Measurements from ENCODE around the gene PIGL.
A peak's percentile ranks its signal among the peaks of the same experiment; 100 is the strongest.

PIGL gene

DNA sequence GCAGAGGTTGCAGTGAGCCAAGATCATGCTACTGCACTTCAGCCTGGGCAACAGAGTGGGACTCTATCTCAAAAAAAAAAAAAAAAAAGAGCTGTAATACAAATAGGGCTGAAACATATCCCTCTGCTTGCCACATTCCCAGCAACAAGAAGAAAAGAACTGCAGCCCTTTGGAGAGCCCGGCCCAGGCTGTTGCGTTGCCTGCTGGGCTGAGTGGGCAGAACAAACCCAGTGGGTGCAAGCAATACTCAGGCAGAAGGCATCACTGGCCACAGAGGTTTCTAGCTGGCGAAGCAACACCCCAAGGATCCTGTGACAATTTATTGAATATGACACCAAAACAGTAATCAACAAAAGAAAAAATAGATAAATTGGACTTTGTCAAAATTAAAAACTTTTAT, 44.0 kb downstream of the PIGL start:
- no peaks in the 10 kb centered on the region for H3K27me3 ChIP-seq (ENCODE audit: control insufficient read depth, insufficient read depth, low read length)
- H3K4me1 ChIP-seq (ENCODE audit: control insufficient read depth, insufficient read depth, low read length), result peaks cover under 1% of the 10 kb centered on the region
- H3K36me3 ChIP-seq (ENCODE audit: control insufficient read depth, insufficient read depth, low read length), result no peaks in the 10 kb centered on the region
- H3K27ac ChIP-seq (ENCODE audit: low read depth, low read length), result no peak overlapping the region
- no peak overlapping the region for H3K4me3 ChIP-seq (ENCODE audit: low read length)
- no peak overlapping the region for H3K9ac ChIP-seq (ENCODE audit: low read length)

DNA sequence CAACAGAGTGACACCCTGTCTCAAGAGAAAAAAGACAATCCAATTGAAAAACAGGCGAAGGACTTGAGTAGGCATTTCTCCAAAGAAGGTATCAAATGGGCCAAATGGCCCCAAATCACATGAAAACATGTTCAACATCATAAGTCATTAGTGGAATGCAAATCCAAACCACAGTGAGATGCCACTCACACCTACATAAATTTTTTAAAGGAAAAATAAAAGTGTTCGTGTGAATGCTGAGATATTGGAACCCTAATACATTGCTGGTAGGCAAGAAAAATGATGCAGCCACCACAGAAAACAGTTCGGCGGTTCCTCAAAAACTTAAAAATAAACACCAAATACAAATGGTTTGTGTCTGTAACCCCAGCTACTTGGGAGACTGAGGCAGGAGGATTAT, 45.2 kb downstream of the PIGL start:
- Histone ChIP-seq H3K27ac (ENCODE audit: low read depth, low read length) (no peak overlapping the region), H3K36me3 (ENCODE audit: control insufficient read depth, insufficient read depth, low read length) (no peaks in the 10 kb centered on the region), H3K27me3 (ENCODE audit: control insufficient read depth, insufficient read depth, low read length) (no peaks in the 10 kb centered on the region), H3K4me1 (ENCODE audit: control insufficient read depth, insufficient read depth, low read length) (no peaks in the 10 kb centered on the region), H3K9ac (ENCODE audit: low read length) (no peak overlapping the region), H3K4me3 (ENCODE audit: low read length) (no peak overlapping the region)

DNA sequence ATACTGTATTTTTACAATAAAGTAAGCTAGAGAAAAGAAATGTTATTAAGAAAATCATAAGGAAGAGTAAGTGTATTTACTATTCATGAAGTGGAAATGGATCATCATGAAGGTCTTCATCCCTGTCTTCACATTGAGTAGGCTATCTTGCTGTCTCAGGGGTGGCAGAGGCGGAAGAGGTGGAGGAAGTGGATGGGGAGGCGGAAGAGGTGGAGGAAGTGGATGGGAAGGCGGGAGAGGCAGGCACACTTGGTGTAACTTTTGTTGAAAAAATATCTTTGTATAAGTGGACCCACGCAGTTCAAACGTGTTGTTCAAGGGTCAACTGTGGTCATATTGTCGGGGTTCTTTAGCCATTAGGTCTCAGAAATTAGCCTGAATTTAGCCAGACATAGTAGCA, 50.2 kb downstream of the PIGL start:
- H3K9ac ChIP-seq (ENCODE audit: low read length), result no peak overlapping the region
- no peaks in the 10 kb centered on the region for H3K36me3 ChIP-seq (ENCODE audit: control insufficient read depth, insufficient read depth, low read length)
- no peaks in the 10 kb centered on the region for H3K27me3 ChIP-seq (ENCODE audit: control insufficient read depth, insufficient read depth, low read length)
- H3K27ac ChIP-seq (ENCODE audit: low read depth, low read length), result no peak overlapping the region
- no peak overlapping the region for H3K4me3 ChIP-seq (ENCODE audit: low read length)
- H3K4me1 ChIP-seq (ENCODE audit: control insufficient read depth, insufficient read depth, low read length), result no peaks in the 10 kb centered on the region

DNA sequence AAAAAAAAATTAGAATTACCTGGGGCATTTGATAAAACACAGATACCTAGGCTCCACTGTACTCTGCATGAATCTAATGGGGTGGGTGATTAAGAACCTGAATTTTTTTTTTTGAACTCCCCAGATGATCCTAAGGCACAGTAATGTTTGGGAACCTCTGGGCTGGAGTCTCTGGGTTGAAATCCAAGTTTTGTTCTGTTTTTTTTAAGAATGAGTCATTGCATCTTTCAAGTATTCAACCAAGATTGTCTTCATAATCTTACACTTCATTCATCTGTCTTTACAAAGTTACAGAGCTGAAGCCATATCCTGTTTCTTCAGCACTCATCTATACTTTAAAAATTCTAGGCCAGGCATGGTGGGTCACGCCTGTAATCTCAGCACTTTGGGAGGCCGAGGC, 52.6 kb downstream of the PIGL start:
- Histone ChIP-seq H3K4me3 (ENCODE audit: low read length) (no peak overlapping the region), H3K27ac (ENCODE audit: low read depth, low read length) (no peak overlapping the region), H3K27me3 (ENCODE audit: control insufficient read depth, insufficient read depth, low read length) (no peaks in the 10 kb centered on the region), H3K4me1 (ENCODE audit: control insufficient read depth, insufficient read depth, low read length) (no peaks in the 10 kb centered on the region), H3K9ac (ENCODE audit: low read length) (no peak overlapping the region), H3K36me3 (ENCODE audit: control insufficient read depth, insufficient read depth, low read length) (no peaks in the 10 kb centered on the region)

- Histone ChIP-seq H3K9ac (ENCODE audit: low read length) (no peak overlapping the region), H3K36me3 (ENCODE audit: control insufficient read depth, insufficient read depth, low read length) (no peaks in the 10 kb centered on the region), H3K4me1 (ENCODE audit: control insufficient read depth, insufficient read depth, low read length) (no peaks in the 10 kb centered on the region), H3K27ac (ENCODE audit: low read depth, low read length) (no peak overlapping the region), H3K4me3 (ENCODE audit: low read length) (no peak overlapping the region), H3K27me3 (ENCODE audit: control insufficient read depth, insufficient read depth, low read length) (no peaks in the 10 kb centered on the region)
Measured at GRCh38 chr17:16272111-16272840, 55.3 kb downstream of the PIGL start.

DNA sequence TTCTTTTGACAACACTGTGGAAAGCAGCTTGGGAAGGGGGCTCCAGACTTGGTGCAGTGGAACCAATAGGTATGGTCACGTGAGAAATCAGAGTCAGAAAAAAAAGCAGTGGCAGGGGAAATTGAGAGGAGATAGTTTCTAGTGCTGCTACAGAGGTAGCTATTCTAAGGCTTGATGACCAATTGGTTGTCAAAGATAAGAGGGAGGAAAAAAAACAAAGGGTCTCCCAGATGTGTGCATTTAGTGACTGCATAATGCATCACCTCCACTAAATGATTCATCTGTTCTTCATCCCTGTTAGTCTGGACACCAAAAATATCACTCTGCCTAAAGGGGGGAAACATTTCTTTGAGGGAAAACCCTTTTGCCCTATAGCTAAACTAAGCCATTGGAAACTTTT, 56.5 kb downstream of the PIGL start:
- no peak overlapping the region for H3K9ac ChIP-seq (ENCODE audit: low read length)
- no peak overlapping the region for H3K4me3 ChIP-seq (ENCODE audit: low read length)
- no peak overlapping the region for H3K27ac ChIP-seq (ENCODE audit: low read depth, low read length)
- no peaks in the 10 kb centered on the region for H3K4me1 ChIP-seq (ENCODE audit: control insufficient read depth, insufficient read depth, low read length)
- H3K27me3 ChIP-seq (ENCODE audit: control insufficient read depth, insufficient read depth, low read length), result no peaks in the 10 kb centered on the region
- no peaks in the 10 kb centered on the region for H3K36me3 ChIP-seq (ENCODE audit: control insufficient read depth, insufficient read depth, low read length)

DNA sequence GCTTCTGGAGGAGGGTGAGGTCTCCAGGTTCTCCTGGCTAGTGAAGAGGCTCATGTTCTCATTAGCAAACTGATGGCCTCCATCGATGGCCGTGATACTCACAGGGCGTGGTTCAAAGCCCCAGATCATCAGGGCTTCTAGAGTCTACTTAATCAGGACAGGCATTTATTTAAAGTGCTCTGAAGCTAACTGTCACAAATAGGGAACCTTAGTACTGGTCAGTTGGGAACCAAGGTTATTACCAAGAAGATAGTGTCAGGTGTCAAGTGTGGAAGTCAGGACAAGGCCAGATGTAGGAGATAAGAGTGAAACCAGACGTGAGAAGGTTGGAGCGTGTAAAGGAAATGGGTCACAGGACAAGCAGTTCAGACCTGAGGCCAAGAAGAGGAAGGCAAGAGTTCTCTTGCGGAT, 56.9 kb downstream of the PIGL start:
- Histone ChIP-seq H3K27ac (ENCODE audit: low read depth, low read length) (no peak overlapping the region), H3K4me1 (ENCODE audit: control insufficient read depth, insufficient read depth, low read length) (no peaks in the 10 kb centered on the region), H3K9ac (ENCODE audit: low read length) (no peak overlapping the region), H3K27me3 (ENCODE audit: control insufficient read depth, insufficient read depth, low read length) (no peaks in the 10 kb centered on the region), H3K4me3 (ENCODE audit: low read length) (no peak overlapping the region), H3K36me3 (ENCODE audit: control insufficient read depth, insufficient read depth, low read length) (no peaks in the 10 kb centered on the region)

GRCh38 chr17:16275024-16275423, 58.0 kb downstream of the PIGL start:
- Histone ChIP-seq H3K9ac (ENCODE audit: low read length) (no peak overlapping the region), H3K4me3 (ENCODE audit: low read length) (no peak overlapping the region), H3K27ac (ENCODE audit: low read depth, low read length) (no peak overlapping the region), H3K27me3 (ENCODE audit: control insufficient read depth, insufficient read depth, low read length) (no peaks in the 10 kb centered on the region), H3K4me1 (ENCODE audit: control insufficient read depth, insufficient read depth, low read length) (no peaks in the 10 kb centered on the region), H3K36me3 (ENCODE audit: control insufficient read depth, insufficient read depth, low read length) (no peaks in the 10 kb centered on the region)

- Histone ChIP-seq H3K27me3 (ENCODE audit: control insufficient read depth, insufficient read depth, low read length) (no peaks in the 10 kb centered on the region), H3K4me1 (ENCODE audit: control insufficient read depth, insufficient read depth, low read length) (no peaks in the 10 kb centered on the region), H3K27ac (ENCODE audit: low read depth, low read length) (no peak overlapping the region), H3K9ac (ENCODE audit: low read length) (no peak overlapping the region), H3K4me3 (ENCODE audit: low read length) (no peak overlapping the region), H3K36me3 (ENCODE audit: control insufficient read depth, insufficient read depth, low read length) (no peaks in the 10 kb centered on the region)
Measured at GRCh38 chr17:16277163-16277562, 60.2 kb downstream of the PIGL start.

DNA sequence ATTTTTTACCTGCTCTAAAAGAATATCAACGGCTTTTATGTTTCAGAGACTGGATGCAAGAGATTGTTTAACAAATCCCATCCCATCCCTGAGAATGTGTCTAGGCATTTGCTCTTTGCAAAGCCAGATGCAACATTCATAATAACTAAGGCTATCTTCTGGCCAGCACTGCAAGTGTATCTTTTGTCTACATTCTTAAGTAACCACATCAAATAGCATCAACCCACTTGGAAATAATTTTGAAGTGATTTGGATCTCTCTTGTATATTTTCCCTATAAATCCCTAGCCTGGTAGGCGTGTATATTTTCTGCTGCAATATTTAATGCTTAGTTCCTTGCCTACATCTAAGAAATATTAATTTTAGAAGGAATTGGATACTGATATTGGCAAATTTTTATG, 64.3 kb downstream of the PIGL start:
- H3K36me3 ChIP-seq (ENCODE audit: control insufficient read depth, insufficient read depth, low read length), result no peaks in the 10 kb centered on the region
- H3K27me3 ChIP-seq (ENCODE audit: control insufficient read depth, insufficient read depth, low read length), result no peaks in the 10 kb centered on the region
- no peak overlapping the region for H3K9ac ChIP-seq (ENCODE audit: low read length)
- H3K4me1 ChIP-seq (ENCODE audit: control insufficient read depth, insufficient read depth, low read length), result peaks cover 10% of the 10 kb centered on the region
- no peak overlapping the region for H3K4me3 ChIP-seq (ENCODE audit: low read length)
- H3K27ac ChIP-seq (ENCODE audit: low read depth, low read length), result no peak overlapping the region

GRCh38 chr17:16282522-16282921, 65.5 kb downstream of the PIGL start:
- H3K36me3 ChIP-seq (ENCODE audit: control insufficient read depth, insufficient read depth, low read length), result no peaks in the 10 kb centered on the region

DNA sequence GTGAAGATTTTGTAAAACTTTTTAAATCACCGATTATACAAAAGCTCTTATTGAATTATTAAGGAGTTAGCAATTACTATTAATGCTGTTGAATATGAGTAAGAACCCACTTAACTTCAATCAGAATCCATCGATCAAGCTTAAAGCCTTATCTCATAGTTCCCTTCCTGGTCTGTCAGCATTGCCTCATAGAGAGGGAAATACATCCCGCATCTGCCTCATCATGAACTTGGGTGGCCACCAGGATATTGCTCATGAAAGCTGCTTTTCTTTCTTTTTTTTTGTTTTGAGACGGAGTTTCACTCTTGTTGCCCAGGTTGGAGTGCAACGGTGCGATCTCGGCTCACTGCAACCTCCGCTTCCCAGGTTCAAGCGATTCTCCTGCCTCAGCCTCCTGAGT, 66.7 kb downstream of the PIGL start:
- H3K4me1 ChIP-seq (ENCODE audit: control insufficient read depth, insufficient read depth, low read length), result peaks cover 20% of the 10 kb centered on the region
- H3K4me3 ChIP-seq (ENCODE audit: low read length), result no peak overlapping the region
- H3K36me3 ChIP-seq (ENCODE audit: control insufficient read depth, insufficient read depth, low read length), result no peaks in the 10 kb centered on the region
- no peaks in the 10 kb centered on the region for H3K27me3 ChIP-seq (ENCODE audit: control insufficient read depth, insufficient read depth, low read length)
- H3K27ac ChIP-seq (ENCODE audit: low read depth, low read length), result no peak overlapping the region
- H3K9ac ChIP-seq (ENCODE audit: low read length), result no peak overlapping the region

More at GRCh38 chr17:16282522-16282921, 65.5 kb downstream of the PIGL start:
- no peak overlapping the region for H3K4me3 ChIP-seq (ENCODE audit: low read length)
- H3K27ac ChIP-seq (ENCODE audit: low read depth, low read length), result no peak overlapping the region
- H3K9ac ChIP-seq (ENCODE audit: low read length), result no peak overlapping the region
- no peaks in the 10 kb centered on the region for H3K27me3 ChIP-seq (ENCODE audit: control insufficient read depth, insufficient read depth, low read length)
- H3K4me1 ChIP-seq (ENCODE audit: control insufficient read depth, insufficient read depth, low read length), result peaks cover 20% of the 10 kb centered on the region

DNA sequence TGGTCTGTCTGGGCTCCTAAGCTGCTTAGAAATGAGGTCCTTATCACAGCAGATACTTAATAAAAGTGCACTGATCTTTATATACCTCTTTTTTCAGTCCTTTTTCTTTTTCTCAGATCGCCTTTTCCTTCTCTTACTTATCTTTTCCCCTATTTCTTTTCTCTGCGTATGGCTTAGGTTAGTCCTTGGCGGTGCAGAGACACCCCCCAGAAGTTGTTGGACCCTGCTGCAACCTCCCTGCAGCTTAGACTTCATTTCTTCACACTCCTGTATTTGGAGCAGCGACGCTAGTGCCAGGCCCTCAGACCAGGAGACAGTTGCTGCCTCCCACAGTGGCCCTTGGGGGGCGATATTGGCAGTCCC, 68.6 kb downstream of the PIGL start:
- Histone ChIP-seq H3K9ac (ENCODE audit: low read length) (no peak overlapping the region), H3K27me3 (ENCODE audit: control insufficient read depth, insufficient read depth, low read length) (no peaks in the 10 kb centered on the region), H3K4me3 (ENCODE audit: low read length) (peak overlapping the region; percentile 35)

More for the DNA sequence above, 68.6 kb downstream of the PIGL start:
- peaks cover 20% of the 10 kb centered on the region for H3K4me1 ChIP-seq (ENCODE audit: control insufficient read depth, insufficient read depth, low read length)
- peak overlapping the region; percentile 89 for H3K27ac ChIP-seq (ENCODE audit: low read depth, low read length)
- H3K36me3 ChIP-seq (ENCODE audit: control insufficient read depth, insufficient read depth, low read length), result no peaks in the 10 kb centered on the region
